ENCODE results near the gene EXOSC9.

DNA sequence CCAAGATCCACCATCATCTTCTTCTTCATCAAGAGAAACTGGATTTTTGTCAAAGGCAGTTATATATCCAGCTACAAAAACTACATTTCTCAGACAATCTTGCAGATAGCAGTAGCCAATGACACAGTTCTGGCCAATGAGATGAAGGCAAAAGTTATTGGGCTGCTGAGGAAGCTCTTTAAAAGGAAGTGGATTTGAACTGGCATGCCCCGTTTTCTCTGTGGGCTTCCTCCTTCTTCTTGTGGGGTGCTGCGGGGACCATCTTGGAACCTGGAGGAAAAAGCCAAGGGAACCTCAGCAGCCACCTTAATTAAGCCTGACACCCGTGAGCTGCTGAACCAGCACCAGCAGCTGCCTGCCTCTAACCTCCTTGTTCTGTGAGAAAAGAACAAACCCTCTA lies 40.9 kb upstream of the EXOSC9 start:
- TF ChIP-seq, protein P1, sequence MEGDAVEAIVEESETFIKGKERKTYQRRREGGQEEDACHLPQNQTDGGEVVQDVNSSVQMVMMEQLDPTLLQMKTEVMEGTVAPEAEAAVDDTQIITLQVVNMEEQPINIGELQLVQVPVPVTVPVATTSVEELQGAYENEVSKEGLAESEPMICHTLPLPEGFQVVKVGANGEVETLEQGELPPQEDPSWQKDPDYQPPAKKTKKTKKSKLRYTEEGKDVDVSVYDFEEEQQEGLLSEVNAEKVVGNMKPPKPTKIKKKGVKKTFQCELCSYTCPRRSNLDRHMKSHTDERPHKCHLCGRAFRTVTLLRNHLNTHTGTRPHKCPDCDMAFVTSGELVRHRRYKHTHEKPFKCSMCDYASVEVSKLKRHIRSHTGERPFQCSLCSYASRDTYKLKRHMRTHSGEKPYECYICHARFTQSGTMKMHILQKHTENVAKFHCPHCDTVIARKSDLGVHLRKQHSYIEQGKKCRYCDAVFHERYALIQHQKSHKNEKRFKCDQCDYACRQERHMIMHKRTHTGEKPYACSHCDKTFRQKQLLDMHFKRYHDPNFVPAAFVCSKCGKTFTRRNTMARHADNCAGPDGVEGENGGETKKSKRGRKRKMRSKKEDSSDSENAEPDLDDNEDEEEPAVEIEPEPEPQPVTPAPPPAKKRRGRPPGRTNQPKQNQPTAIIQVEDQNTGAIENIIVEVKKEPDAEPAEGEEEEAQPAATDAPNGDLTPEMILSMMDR (IDR thresholded peaks at IDR 0.05) = no peak
- TF ChIP-seq, protein P2, sequence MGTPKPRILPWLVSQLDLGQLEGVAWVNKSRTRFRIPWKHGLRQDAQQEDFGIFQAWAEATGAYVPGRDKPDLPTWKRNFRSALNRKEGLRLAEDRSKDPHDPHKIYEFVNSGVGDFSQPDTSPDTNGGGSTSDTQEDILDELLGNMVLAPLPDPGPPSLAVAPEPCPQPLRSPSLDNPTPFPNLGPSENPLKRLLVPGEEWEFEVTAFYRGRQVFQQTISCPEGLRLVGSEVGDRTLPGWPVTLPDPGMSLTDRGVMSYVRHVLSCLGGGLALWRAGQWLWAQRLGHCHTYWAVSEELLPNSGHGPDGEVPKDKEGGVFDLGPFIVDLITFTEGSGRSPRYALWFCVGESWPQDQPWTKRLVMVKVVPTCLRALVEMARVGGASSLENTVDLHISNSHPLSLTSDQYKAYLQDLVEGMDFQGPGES (IDR thresholded peaks at IDR 0.05; ENCODE audit: low read depth, low read length) = no peak
- no peak for TF ChIP-seq SMC3 (IDR thresholded peaks at IDR 0.05; ENCODE audit: low read depth, low read length)
